ENCODE measurements around the gene IL1RAP.

GRCh38 chr3:190495354-190495753 is 18.5 kb upstream of the IL1RAP start:
- TF ChIP-seq, protein P1, sequence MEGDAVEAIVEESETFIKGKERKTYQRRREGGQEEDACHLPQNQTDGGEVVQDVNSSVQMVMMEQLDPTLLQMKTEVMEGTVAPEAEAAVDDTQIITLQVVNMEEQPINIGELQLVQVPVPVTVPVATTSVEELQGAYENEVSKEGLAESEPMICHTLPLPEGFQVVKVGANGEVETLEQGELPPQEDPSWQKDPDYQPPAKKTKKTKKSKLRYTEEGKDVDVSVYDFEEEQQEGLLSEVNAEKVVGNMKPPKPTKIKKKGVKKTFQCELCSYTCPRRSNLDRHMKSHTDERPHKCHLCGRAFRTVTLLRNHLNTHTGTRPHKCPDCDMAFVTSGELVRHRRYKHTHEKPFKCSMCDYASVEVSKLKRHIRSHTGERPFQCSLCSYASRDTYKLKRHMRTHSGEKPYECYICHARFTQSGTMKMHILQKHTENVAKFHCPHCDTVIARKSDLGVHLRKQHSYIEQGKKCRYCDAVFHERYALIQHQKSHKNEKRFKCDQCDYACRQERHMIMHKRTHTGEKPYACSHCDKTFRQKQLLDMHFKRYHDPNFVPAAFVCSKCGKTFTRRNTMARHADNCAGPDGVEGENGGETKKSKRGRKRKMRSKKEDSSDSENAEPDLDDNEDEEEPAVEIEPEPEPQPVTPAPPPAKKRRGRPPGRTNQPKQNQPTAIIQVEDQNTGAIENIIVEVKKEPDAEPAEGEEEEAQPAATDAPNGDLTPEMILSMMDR (conservative IDR thresholded peaks at IDR 0.05; ENCODE audit: low read length), result no peak
- no peak for TF ChIP-seq EZH2phosphoT487 (IDR thresholded peaks at IDR 0.05; ENCODE audit: borderline replicate concordance)
